ENCODE data around the gene PRKCI. TPM values are rescaled to one million over a fixed set of nuclear protein-coding genes. Genes with fewer than 3 reads are reported as not detected.

Gene PRKCI
- total RNA-seq, 1 donor from 2014 or later: 43.2 TPM

DNA sequence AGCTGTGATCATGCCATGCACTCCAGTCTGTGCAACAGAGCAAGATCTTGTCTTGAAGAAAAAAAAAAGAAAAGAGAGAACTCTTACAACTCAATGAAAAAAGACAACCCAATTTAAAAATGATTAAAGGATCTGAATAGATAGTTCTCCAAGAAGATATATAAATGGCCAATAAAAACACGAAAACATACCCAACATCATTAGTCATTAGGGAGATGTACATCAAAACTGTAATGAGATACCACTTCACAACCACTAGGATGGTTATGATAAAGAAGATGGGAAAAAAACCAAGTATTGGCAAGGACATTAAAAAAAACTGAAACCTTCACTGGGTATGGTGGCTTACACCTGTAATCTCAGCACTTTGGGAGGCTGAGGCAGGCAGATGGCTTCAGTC, 2.4 kb upstream of the PRKCI start:
- peaks cover 3% of the 10 kb centered on the region for H3K4me1 ChIP-seq
- H3K9me3 ChIP-seq: no peaks in the 10 kb centered on the region
- H3K27me3 ChIP-seq: no peaks in the 10 kb centered on the region
- no peak for DNase-seq
- H3K36me3 ChIP-seq: no peaks in the 10 kb centered on the region
- H3K4me3 ChIP-seq: no peak overlapping the region
- intact Hi-C loops (cut with DNase I): no loop called here
- ATAC-seq: no peak
- TF ChIP-seq, protein P1, sequence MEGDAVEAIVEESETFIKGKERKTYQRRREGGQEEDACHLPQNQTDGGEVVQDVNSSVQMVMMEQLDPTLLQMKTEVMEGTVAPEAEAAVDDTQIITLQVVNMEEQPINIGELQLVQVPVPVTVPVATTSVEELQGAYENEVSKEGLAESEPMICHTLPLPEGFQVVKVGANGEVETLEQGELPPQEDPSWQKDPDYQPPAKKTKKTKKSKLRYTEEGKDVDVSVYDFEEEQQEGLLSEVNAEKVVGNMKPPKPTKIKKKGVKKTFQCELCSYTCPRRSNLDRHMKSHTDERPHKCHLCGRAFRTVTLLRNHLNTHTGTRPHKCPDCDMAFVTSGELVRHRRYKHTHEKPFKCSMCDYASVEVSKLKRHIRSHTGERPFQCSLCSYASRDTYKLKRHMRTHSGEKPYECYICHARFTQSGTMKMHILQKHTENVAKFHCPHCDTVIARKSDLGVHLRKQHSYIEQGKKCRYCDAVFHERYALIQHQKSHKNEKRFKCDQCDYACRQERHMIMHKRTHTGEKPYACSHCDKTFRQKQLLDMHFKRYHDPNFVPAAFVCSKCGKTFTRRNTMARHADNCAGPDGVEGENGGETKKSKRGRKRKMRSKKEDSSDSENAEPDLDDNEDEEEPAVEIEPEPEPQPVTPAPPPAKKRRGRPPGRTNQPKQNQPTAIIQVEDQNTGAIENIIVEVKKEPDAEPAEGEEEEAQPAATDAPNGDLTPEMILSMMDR (IDR thresholded peaks at IDR 0.05): no peak
- H3K27ac ChIP-seq: no peak overlapping the region

DNA sequence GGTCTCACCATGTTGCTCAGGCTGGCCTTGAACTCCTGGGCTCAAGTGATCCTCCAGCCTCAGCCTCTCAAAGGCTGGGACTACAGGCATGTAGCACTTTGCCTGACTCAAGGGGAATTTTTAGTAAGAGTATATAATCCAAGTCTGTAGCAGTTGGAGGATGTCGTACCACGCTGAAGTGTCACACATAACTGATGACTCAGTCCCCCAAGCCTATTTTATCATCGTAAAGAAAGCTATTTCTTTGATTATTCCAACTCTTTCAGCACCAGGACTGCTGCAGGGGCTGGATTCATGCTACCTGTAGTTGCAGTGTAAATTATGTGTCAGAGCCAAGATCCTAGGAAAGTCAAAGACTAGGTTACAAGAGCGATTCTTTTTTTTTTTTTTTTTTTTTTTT, 1.4 kb upstream of the PRKCI start:
- TF ChIP-seq, protein P1 (IDR thresholded peaks at IDR 0.05): no peak
- intact Hi-C loops (cut with DNase I): no loop called here
- no peak overlapping the region for H3K27ac ChIP-seq
- no peak overlapping the region for H3K4me3 ChIP-seq
- no peaks in the 10 kb centered on the region for H3K27me3 ChIP-seq
- no peak for DNase-seq
- ATAC-seq: no peak
- H3K4me1 ChIP-seq: peaks cover 3% of the 10 kb centered on the region
- no peaks in the 10 kb centered on the region for H3K36me3 ChIP-seq
- no peaks in the 10 kb centered on the region for H3K9me3 ChIP-seq

DNA sequence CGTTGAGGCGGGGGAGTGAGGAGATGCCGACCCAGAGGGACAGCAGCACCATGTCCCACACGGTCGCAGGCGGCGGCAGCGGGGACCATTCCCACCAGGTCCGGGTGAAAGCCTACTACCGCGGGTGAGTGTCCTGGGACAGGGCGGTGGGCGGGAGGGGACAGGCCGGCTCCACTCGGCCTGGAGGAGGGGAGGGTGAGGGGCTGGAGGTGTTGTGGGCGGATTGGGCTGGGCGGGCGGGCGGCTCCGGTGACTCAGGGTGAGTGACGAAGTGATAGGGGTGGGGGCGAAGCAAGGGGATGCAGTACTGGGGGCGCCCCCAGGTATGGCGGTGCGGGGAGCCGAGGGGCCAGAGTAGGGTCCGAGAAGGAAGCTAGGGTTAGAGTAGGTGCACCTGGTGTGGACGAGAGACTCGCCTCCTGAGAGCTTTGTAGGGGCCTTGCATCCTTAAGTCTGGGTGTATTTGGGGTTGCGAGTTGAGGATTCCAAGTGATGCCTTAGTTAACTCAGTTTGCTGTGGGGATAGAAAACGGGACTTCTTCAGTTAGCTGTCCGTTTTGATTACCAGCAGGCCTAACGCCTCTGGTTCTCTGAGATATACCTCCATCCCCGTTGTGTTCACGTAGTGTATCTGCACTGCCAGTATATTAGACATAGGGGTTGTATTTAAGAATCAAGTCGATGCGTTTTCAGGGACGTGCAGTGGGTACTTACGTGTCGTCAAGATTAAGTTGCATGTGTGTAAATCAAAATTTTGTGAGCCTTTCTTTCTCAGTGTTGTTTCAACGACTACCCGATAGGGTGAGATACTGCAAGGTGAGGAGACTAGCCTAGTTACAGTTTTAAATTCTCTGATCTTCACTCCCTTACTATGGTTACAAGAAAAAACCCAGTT, 670 bp downstream of the PRKCI start:
- Histone ChIP-seq H3K4me3 (peak overlapping the region; percentile 90), H3K36me3 (no peaks in the 10 kb centered on the region), H3K27me3 (no peaks in the 10 kb centered on the region), H3K27ac (peak overlapping the region; percentile 97), H3K4me1 (peaks cover 9% of the 10 kb centered on the region), H3K9me3 (no peaks in the 10 kb centered on the region)
- DNase-seq: no peak
- intact Hi-C loops (cut with DNase I): no loop called here
- TF ChIP-seq, protein P1 (IDR thresholded peaks at IDR 0.05): peak; percentile 20
- peak; percentile 59 for ATAC-seq

DNA sequence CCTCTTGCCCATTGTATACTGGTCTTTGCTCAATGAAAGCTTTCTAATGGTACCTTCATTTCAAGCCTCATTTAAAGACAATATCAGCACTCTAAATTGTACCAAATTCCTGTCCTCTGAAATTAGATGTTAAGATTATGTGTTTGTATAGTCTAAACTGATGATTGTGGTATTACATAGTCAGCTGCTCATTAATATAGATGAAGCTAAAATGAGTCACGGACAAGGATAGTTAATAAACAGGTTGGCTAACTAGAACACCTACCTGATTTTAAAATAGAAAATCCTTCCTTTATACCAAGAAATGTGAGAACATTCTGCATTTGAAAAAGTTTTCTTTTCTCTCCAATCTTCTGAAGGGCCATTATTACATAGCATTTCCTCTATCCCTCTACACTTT, 2.9 kb downstream of the PRKCI start:
- ATAC-seq (no peak), DNase-seq (no peak)
- Histone ChIP-seq H3K4me1 (peaks cover 13% of the 10 kb centered on the region), H3K9me3 (no peaks in the 10 kb centered on the region), H3K27ac (no peak overlapping the region), H3K27me3 (no peaks in the 10 kb centered on the region), H3K4me3 (no peak overlapping the region), H3K36me3 (no peaks in the 10 kb centered on the region)
- TF ChIP-seq, protein P1 (IDR thresholded peaks at IDR 0.05): no peak
- intact Hi-C loops (cut with DNase I): no loop called here

DNA sequence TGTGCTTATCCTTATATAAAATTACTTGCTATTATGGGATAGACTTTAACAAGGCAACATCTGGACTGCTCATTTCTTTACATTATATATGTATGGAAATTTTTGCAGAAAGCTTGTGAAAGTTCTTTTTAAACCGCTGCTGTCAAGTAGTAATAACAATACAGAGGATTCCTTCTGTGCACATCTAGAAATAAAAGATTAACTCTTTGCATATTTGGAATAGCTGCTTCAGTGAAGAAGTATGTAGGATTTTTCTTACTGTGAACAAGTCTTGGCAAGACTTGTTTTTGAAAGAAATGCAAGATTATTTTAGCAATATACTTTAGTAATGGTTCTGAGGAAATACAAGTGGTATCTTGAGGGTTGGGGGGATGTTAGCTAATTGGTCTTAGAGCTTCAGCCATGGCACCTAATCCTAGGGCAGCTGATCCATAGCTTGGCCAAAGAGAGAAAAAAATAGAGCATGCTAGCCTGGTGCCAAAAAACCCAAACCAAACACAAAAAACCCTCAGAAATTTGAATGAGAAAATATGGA, 4.3 kb downstream of the PRKCI start:
- no peak overlapping the region for H3K4me3 ChIP-seq
- intact Hi-C loops (cut with DNase I): no loop called here
- DNase-seq: no peak
- no peaks in the 10 kb centered on the region for H3K27me3 ChIP-seq
- peaks cover 13% of the 10 kb centered on the region for H3K4me1 ChIP-seq
- TF ChIP-seq, protein P1 (IDR thresholded peaks at IDR 0.05): no peak
- no peaks in the 10 kb centered on the region for H3K36me3 ChIP-seq
- no peaks in the 10 kb centered on the region for H3K9me3 ChIP-seq
- H3K27ac ChIP-seq: no peak overlapping the region
- no peak for ATAC-seq

All from upper lobe of right lung (tissue), 1 donor.